Esophagus muscularis mucosa (tissue), 4 donors: ENCODE data around the gene SPINDOC. TPM values are rescaled to one million over a fixed set of nuclear protein-coding genes. Genes with fewer than 3 reads are reported as not detected.

Experiments used
- DNase-seq: peaks from one replicate; pipeline ENCODE4 v3.0.0-alpha.2; 2017; ENCODE audit errors: extremely low spot score
- H3K27ac ChIP-seq, 4 donors: fragments of 200-600 bp; sonication (generic); replicated peaks in 1 of 4; 1 replicate in 3 of 4; 2 replicates in 1 of 4; pipeline ENCODE4 v1.5.1; 2016 to 2019; ENCODE audit warnings: mild to moderate bottlenecking in 1 of 4
- H3K27me3 ChIP-seq, 4 donors: fragments of 200-600 bp; sonication (generic); one replicate each; pipeline versions ENCODE4 v1.5.1 to v1.6.0; 2016 to 2019
- H3K36me3 ChIP-seq, 4 donors: fragments of 200-600 bp; sonication (generic); one replicate each; pipeline ENCODE4 v1.5.1; 2016 to 2019
- H3K4me1 ChIP-seq, 4 donors: fragments of 200-600 bp; sonication (generic); one replicate each; pipeline ENCODE4 v1.5.1; 2016 to 2019
- H3K4me3 ChIP-seq, 4 donors: fragments of 200-600 bp; sonication (generic); 1 replicate in 2 of 4; 2 replicates in 2 of 4; pipeline ENCODE4 v1.5.1; 2016 to 2019; ENCODE audit warnings: mild to moderate bottlenecking in 4 of 4, moderate library complexity in 1 of 4
- H3K9me3 ChIP-seq, 4 donors: fragments of 200-600 bp; sonication (generic); 1 replicate in 3 of 4; 2 replicates in 1 of 4; pipeline ENCODE4 v1.5.1; 2016 to 2019
- CTCF ChIP-seq, 3 experiments: fragments of 200-600 bp in 2 of 3; fragments of 450-650 bp in 1 of 3; sonication (generic) in 2 of 3; IDR thresholded peaks; one replicate each; pipeline ENCODE4 v1.5.1; 2017 to 2019; ENCODE audit warnings: antibody characterized with exemption in 3 of 3, mild to moderate bottlenecking in 2 of 3, moderate library complexity in 1 of 3
- EP300 ChIP-seq: sonication (generic); formaldehyde crosslinking; IDR thresholded peaks from one replicate; pipeline ENCODE4 v1.6.1; 2017; ENCODE audit warnings: antibody characterized with exemption
- POLR2A ChIP-seq: fragments of 450-650 bp; IDR thresholded peaks from one replicate; pipeline ENCODE4 v1.6.1; 2017; ENCODE audit warnings: antibody characterized with exemption, moderate library complexity, mild to moderate bottlenecking, low read depth
- POLR2AphosphoS5 ChIP-seq, 2 donors: sonication (generic); formaldehyde crosslinking; IDR thresholded peaks; one replicate each; pipeline ENCODE4 v1.6.1; 2017; ENCODE audit warnings: antibody characterized with exemption in 2 of 2
- WGBS: methylation state at CpG from one replicate; pipeline ENCODE4 v1.1.5; 2018; 5-methylcytosine and 5-hydroxymethylcytosine counted together
- intact Hi-C: fragments of 100-400 bp; cut with DNase I; formaldehyde crosslinking; loops from one replicate; pipeline ENCODE4 v1.15.1; 2023
- total RNA-seq, 4 donors: library from RNA; depleted of rRNA; stranded (reverse); fragments of >200 nt; gene quantifications; one replicate each; pipeline versions ENCODE4 v1.1.0 to v1.2.1, GENCODE V29; 2016

Gene SPINDOC
- total RNA-seq, 4 donors from 2014 or later, result 12.0 to 25.8 (median 18.6) TPM

- peak overlapping the region in 2 of 4 donors; percentile 10 to 31 for H3K27ac ChIP-seq
- TF ChIP-seq POLR2A (no peak), EP300 (no peak), CTCF (IDR thresholded peaks at IDR 0.05) (no peak), POLR2AphosphoS5 (IDR thresholded peaks at IDR 0.05) (no peak)
- no peaks in the 10 kb centered on the region for H3K27me3 ChIP-seq
- WGBS, result 43% methylated on average over 9 of the region's 9 CpGs
- DNase-seq, result no peak
- H3K9me3 ChIP-seq, result no peaks in the 10 kb centered on the region
- H3K36me3 ChIP-seq, result peaks cover 0 to 7% (median 1%) of the 10 kb centered on the region in 4 donors
- peaks cover 78 to 89% (median 83%) of the 10 kb centered on the region in 4 donors for H3K4me1 ChIP-seq
- H3K4me3 ChIP-seq, result no peak overlapping the region
- intact Hi-C loops, result no loop called here
These were observed 55.3 kb downstream of the SPINDOC start for GRCh38 chr11:63868399-63869064.

- Histone ChIP-seq H3K27me3 (no peaks in the 10 kb centered on the region), H3K4me3 (no peak overlapping the region), H3K36me3 (peaks cover 0 to 5% (median 0%) of the 10 kb centered on the region in 4 donors), H3K27ac (peak overlapping the region in 2 of 4 donors; percentile 10 to 13), H3K4me1 (peaks cover 83 to 94% (median 89%) of the 10 kb centered on the region in 4 donors), H3K9me3 (no peaks in the 10 kb centered on the region)
- DNase-seq, result no peak
- intact Hi-C loops, result no loop called here
- no peak for TF ChIP-seq POLR2AphosphoS5 (IDR thresholded peaks at IDR 0.05)
- no peak for TF ChIP-seq POLR2A
- no peak for TF ChIP-seq CTCF (IDR thresholded peaks at IDR 0.05)
- no peak for TF ChIP-seq EP300
- 90% methylated on average over 7 of the region's 7 CpGs for WGBS
These were observed 55.9 kb downstream of the SPINDOC start for GRCh38 chr11:63869171-63869591.

- peak overlapping the region in 3 of 4 donors; percentile 7 to 45 (median 10) for H3K27ac ChIP-seq
- intact Hi-C loops, result no loop called here
- H3K4me3 ChIP-seq, result no peak overlapping the region
- WGBS, result 89% methylated on average over 8 of the region's 8 CpGs
- TF ChIP-seq POLR2A (no peak), CTCF (IDR thresholded peaks at IDR 0.05) (no peak), POLR2AphosphoS5 (IDR thresholded peaks at IDR 0.05) (no peak), EP300 (no peak)
- H3K9me3 ChIP-seq, result no peaks in the 10 kb centered on the region
- peaks cover 88 to 99% (median 94%) of the 10 kb centered on the region in 4 donors for H3K4me1 ChIP-seq
- H3K27me3 ChIP-seq, result no peaks in the 10 kb centered on the region
- DNase-seq, result no peak
- peaks cover 0 to 3% (median 0%) of the 10 kb centered on the region in 4 donors for H3K36me3 ChIP-seq
These were observed 56.4 kb downstream of the SPINDOC start for GRCh38 chr11:63869683-63870082.

GRCh38 chr11:63870351-63871140 is 57.3 kb downstream of the SPINDOC start:
- peaks cover 0 to 4% (median 0%) of the 10 kb centered on the region in 4 donors for H3K36me3 ChIP-seq
- WGBS, result 65% methylated on average over 14 of the region's 14 CpGs
- intact Hi-C loops, result no loop called here
- no peak overlapping the region for H3K4me3 ChIP-seq
- TF ChIP-seq POLR2A (no peak), CTCF (IDR thresholded peaks at IDR 0.05) (no peak), POLR2AphosphoS5 (IDR thresholded peaks at IDR 0.05) (no peak), EP300 (no peak)
- no peaks in the 10 kb centered on the region for H3K9me3 ChIP-seq
- H3K27ac ChIP-seq, result peak overlapping the region in 3 of 4 donors; percentile 7 to 45 (median 10)
- H3K27me3 ChIP-seq, result no peaks in the 10 kb centered on the region
- peaks cover 91 to 98% (median 94%) of the 10 kb centered on the region in 4 donors for H3K4me1 ChIP-seq
- no peak for DNase-seq
